ENCODE data around the gene HERC3. TPM values are rescaled to one million over a fixed set of nuclear protein-coding genes. Genes with fewer than 3 reads are reported as not detected.

Gene HERC3
- total and polyA plus RNA-seq, 2 donors (not counting 1 experiment from before 2014, with no cell fraction given): 24.0 to 78.1 TPM

DNA sequence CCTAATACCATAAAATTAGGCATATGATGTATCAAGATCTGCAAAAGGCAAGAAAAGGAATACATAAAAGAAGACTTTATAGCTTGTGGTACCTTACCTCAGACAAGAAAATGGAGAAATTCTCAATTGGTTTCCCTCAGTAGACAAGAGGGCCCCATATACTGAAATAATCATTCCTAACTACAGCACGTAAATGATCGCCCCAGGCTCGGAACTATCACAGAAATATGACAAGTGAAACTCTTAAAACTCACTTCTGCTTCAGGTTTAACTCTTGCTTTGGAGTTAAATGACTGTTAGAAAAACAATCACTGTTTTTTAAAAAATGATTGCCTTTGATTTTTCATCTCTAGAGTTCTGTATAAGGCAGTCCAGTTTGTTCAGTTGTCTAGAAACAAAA is 144.0 kb downstream of the HERC3 start:
- H3K27me3 Mint-ChIP-seq: peaks cover 10% of the 10 kb centered on the region
- Histone ChIP-seq H3K4me2 (replicated peaks; ENCODE audit: low read depth, low read length, poor library complexity, severe bottlenecking) (no peak overlapping the region), H4K20me1 (ENCODE audit: control insufficient read depth, insufficient read depth, low read length, poor library complexity, severe bottlenecking) (no peaks in the 10 kb centered on the region), H3K27ac (ENCODE audit: low read length in 2 of 2) (no peak overlapping the region), H3K9me3 (ENCODE audit: control extremely low read depth in 1 of 3, control insufficient read depth in 2 of 3, insufficient read depth in 1 of 3, low read length in 2 of 3) (no peaks in the 10 kb centered on the region), H3K79me2 (ENCODE audit: control insufficient read depth, insufficient read depth, low read length) (no peaks in the 10 kb centered on the region), H3K4me3 (ENCODE audit: control extremely low read depth in 1 of 5, extremely low read depth in 1 of 5, insufficient read depth in 1 of 5, low read depth in 2 of 5, low read length in 4 of 5) (no peak overlapping the region), H3K36me3 (replicated peaks in 1 of 2; ENCODE audit: control extremely low read depth in 1 of 2, control insufficient read depth in 1 of 2, extremely low read depth in 1 of 2, insufficient read depth in 2 of 2, low read length in 1 of 2) (no peaks in the 10 kb centered on the region), H3K27me3 (replicated peaks in 1 of 4; ENCODE audit: control extremely low read depth in 1 of 4, control insufficient read depth in 3 of 4, insufficient read depth in 4 of 4, low read length in 3 of 4) (no peaks in the 10 kb centered on the region), H3K9ac (ENCODE audit: low read length) (no peak overlapping the region), H3K4me1 (ENCODE audit: control insufficient read depth in 2 of 2, insufficient read depth in 2 of 2, low read length in 2 of 2) (peaks cover 16% of the 10 kb centered on the region in 2 donors), H2AFZ (ENCODE audit: insufficient read depth, low read depth, low read length, poor library complexity, severe bottlenecking) (no peak overlapping the region)
- no peak for TF ChIP-seq EZH2 (IDR thresholded peaks at IDR 0.05; ENCODE audit: borderline replicate concordance, insufficient read depth, low read depth, low read length, poor library complexity, severe bottlenecking)
- TF ChIP-seq, protein P1, sequence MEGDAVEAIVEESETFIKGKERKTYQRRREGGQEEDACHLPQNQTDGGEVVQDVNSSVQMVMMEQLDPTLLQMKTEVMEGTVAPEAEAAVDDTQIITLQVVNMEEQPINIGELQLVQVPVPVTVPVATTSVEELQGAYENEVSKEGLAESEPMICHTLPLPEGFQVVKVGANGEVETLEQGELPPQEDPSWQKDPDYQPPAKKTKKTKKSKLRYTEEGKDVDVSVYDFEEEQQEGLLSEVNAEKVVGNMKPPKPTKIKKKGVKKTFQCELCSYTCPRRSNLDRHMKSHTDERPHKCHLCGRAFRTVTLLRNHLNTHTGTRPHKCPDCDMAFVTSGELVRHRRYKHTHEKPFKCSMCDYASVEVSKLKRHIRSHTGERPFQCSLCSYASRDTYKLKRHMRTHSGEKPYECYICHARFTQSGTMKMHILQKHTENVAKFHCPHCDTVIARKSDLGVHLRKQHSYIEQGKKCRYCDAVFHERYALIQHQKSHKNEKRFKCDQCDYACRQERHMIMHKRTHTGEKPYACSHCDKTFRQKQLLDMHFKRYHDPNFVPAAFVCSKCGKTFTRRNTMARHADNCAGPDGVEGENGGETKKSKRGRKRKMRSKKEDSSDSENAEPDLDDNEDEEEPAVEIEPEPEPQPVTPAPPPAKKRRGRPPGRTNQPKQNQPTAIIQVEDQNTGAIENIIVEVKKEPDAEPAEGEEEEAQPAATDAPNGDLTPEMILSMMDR (IDR thresholded peaks at IDR 0.05): no peak
- POLR2A ChIA-PET: no interaction called here
- H3K4me1 Mint-ChIP-seq: peaks cover 18% of the 10 kb centered on the region
- H3K9me3 Mint-ChIP-seq (ENCODE audit: insufficient read depth): no peaks in the 10 kb centered on the region
- DNase-seq: no peak
- no peak for ATAC-seq (ENCODE audit: low read depth)
- no CpG with 5 or more reads among the region's 3 CpGs for WGBS (ENCODE audit: insufficient coverage)
- CTCF ChIA-PET: interaction anchor here (0.8 to 1.6 kb wide), 2 partner anchors 17 to 197 kb away, joined by 3 to 4 read pairs; no protein-coding TSS in a partner anchor
- intact Hi-C loops (cut with micrococcal nuclease): no loop called here
- H3K27ac Mint-ChIP-seq: no peak overlapping the region
- H3K4me3 Mint-ChIP-seq: no peak overlapping the region

DNA sequence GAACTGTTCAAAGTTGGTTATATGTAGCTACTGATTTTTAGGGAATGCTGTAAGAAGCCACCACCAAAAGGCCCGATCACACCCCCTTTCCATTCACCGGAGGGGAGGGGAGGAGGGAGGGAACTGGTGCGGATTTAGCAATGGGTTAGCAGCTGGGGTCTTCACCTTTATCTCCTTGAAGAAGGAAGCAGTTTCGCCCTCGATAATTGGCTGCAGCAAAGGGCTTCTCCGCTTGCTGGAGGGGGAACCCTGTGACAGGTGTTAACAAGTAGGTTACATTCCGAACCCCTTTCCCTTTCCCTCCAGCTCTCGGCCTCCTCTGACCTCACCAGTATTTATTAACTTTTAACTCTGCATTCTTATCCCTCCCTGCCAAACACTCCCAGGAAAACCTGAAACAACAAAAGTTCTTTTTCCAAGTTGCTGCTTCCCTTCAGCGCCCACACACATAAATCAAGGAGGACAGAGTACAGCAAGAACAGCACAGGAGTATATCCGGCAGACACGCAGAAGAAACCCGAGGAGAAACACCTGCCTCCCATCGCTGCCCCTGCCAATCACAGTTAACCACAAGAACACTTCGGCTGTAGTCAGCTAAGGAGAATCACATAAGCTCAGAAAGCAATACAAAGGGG is 145.1 kb downstream of the HERC3 start:
- Histone ChIP-seq H4K20me1 (ENCODE audit: control insufficient read depth, insufficient read depth, low read length, poor library complexity, severe bottlenecking) (no peaks in the 10 kb centered on the region), H3K4me2 (replicated peaks; ENCODE audit: low read depth, low read length, poor library complexity, severe bottlenecking) (peak overlapping the region; percentile 76), H3K9ac (ENCODE audit: low read length) (peak overlapping the region; percentile 58), H3K27me3 (replicated peaks in 1 of 4; ENCODE audit: control extremely low read depth in 1 of 4, control insufficient read depth in 3 of 4, insufficient read depth in 4 of 4, low read length in 3 of 4) (no peaks in the 10 kb centered on the region), H3K9me3 (ENCODE audit: control extremely low read depth in 1 of 3, control insufficient read depth in 2 of 3, insufficient read depth in 1 of 3, low read length in 2 of 3) (no peaks in the 10 kb centered on the region), H3K4me3 (ENCODE audit: control extremely low read depth in 1 of 5, extremely low read depth in 1 of 5, insufficient read depth in 1 of 5, low read depth in 2 of 5, low read length in 4 of 5) (peak overlapping the region in 3 of 5 experiments; percentile 29 to 54 (median 39)), H3K27ac (ENCODE audit: low read length in 2 of 2) (no peak overlapping the region), H2AFZ (ENCODE audit: insufficient read depth, low read depth, low read length, poor library complexity, severe bottlenecking) (peak overlapping the region; percentile 37), H3K36me3 (replicated peaks in 1 of 2; ENCODE audit: control extremely low read depth in 1 of 2, control insufficient read depth in 1 of 2, extremely low read depth in 1 of 2, insufficient read depth in 2 of 2, low read length in 1 of 2) (no peaks in the 10 kb centered on the region), H3K4me1 (ENCODE audit: control insufficient read depth in 2 of 2, insufficient read depth in 2 of 2, low read length in 2 of 2) (peaks cover 16% of the 10 kb centered on the region in 2 donors), H3K79me2 (ENCODE audit: control insufficient read depth, insufficient read depth, low read length) (no peaks in the 10 kb centered on the region)
- Mint-ChIP-seq H3K9me3 (ENCODE audit: insufficient read depth) (no peaks in the 10 kb centered on the region), H3K4me1 (peaks cover 18% of the 10 kb centered on the region), H3K27ac (no peak overlapping the region), H3K4me3 (peak overlapping the region; percentile 83), H3K27me3 (peaks cover 16% of the 10 kb centered on the region)
- ATAC-seq (ENCODE audit: low read depth): peak; percentile 63
- TF ChIP-seq, protein P1 (IDR thresholded peaks at IDR 0.05): no peak
- TF ChIP-seq EZH2 (IDR thresholded peaks at IDR 0.05; ENCODE audit: borderline replicate concordance, insufficient read depth, low read depth, low read length, poor library complexity, severe bottlenecking): no peak
- CTCF ChIA-PET: interaction anchor here (1.6 kb wide), 1 partner anchor 16 kb away, joined by 3 read pairs; no protein-coding TSS in a partner anchor
- DNase-seq: peak; percentile 60
- POLR2A ChIA-PET: no interaction called here
- intact Hi-C loops (cut with micrococcal nuclease): no loop called here
- 7% methylated on average over 8 of the region's 14 CpGs for WGBS (ENCODE audit: insufficient coverage)
